Measurements from ENCODE around the gene MAP3K20. TPM values are rescaled to one million over a fixed set of nuclear protein-coding genes. Genes with fewer than 3 reads are reported as not detected.
"Not testable (repeated sequence)": the region's sequence is repeated elsewhere in the genome, so short reads cannot be mapped to it uniquely, and the experiment has no call there.

The MAP3K20 gene
- total RNA-seq, 2 experiments from 2014 or later, result 15.6 to 16.0 TPM

- POLR2A ChIA-PET, result no interaction called here
- CTCF ChIA-PET, result interaction anchor here (1.4 to 3.4 kb wide), 2 partner anchors 12 to 170 kb away, joined by 10 to 22 read pairs; no protein-coding TSS in a partner anchor
- ATAC-seq, result no peak
- H3K36me3 Mint-ChIP-seq (ENCODE audit: low read depth), result peaks cover 6% of the 10 kb centered on the region
- no peak for DNase-seq
- no peaks in the 10 kb centered on the region for H3K4me1 Mint-ChIP-seq (ENCODE audit: low read depth)
- no peak overlapping the region for H3K4me3 Mint-ChIP-seq
- H3K27ac Mint-ChIP-seq, result no peak overlapping the region
- no peaks in the 10 kb centered on the region for H3K9me3 Mint-ChIP-seq (ENCODE audit: insufficient read depth)
- H3K27me3 Mint-ChIP-seq (ENCODE audit: low read depth), result no peaks in the 10 kb centered on the region
Measured at GRCh38 chr2:173198327-173198726, 122.7 kb downstream of the MAP3K20 start.

DNA sequence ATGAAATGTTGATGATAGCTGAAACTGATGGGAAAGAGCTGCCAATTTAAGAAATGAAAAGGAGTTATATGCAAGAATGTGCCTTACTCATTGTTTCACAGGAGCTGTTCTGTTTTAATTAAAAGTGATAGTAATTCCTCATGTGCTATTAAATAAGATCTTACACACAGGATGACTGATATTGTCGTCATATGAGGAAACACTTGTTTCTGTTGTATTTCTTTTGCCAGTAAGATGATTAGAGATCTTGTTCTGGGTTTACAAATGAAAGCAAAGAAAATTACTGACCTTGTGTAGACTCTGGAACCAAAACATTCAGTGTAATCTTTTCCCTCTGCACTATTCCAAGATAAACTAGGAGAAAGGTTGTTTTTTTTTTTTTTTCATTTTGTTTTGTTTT is 123.6 kb downstream of the MAP3K20 start:
- Mint-ChIP-seq H3K27ac (no peak overlapping the region), H3K27me3 (ENCODE audit: low read depth) (no peaks in the 10 kb centered on the region), H3K9me3 (ENCODE audit: insufficient read depth) (no peaks in the 10 kb centered on the region), H3K4me1 (ENCODE audit: low read depth) (no peaks in the 10 kb centered on the region), H3K36me3 (ENCODE audit: low read depth) (peaks cover 8% of the 10 kb centered on the region), H3K4me3 (no peak overlapping the region)
- ChIA-PET CTCF (interaction anchor here (0.8 to 3.4 kb wide), 2 partner anchors 11 to 171 kb away, joined by 4 to 22 read pairs; no protein-coding TSS in a partner anchor), POLR2A (no interaction called here)
- ATAC-seq (no peak), DNase-seq (no peak)

DNA sequence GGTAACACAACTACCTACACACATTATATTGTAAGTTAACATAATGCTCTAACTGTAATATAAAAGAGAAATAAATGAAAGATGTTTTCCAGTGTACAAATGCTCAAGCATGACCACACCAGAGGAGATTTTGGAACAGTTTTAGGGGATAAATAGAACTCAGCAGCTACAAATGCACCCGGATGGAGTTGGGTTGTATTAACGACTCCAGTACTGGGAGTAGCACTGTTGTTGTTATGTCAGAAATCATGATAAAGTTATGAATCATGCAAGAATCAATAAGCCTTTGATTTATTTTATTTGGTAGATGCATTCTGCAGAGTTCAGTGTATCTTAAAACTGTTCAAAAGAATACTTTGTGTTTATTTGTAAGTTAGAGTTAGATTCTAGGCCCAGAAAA is 126.9 kb downstream of the MAP3K20 start:
- no peaks in the 10 kb centered on the region for H3K9me3 Mint-ChIP-seq (ENCODE audit: insufficient read depth)
- ATAC-seq (no peak), DNase-seq (no peak)
- H3K36me3 Mint-ChIP-seq (ENCODE audit: low read depth), result peaks cover 7% of the 10 kb centered on the region
- ChIA-PET POLR2A (no interaction called here), CTCF (interaction anchor here (3.5 kb wide), 1 partner anchor 175 kb away, joined by 21 read pairs; no protein-coding TSS in a partner anchor)
- no peak overlapping the region for H3K4me3 Mint-ChIP-seq
- H3K27ac Mint-ChIP-seq, result no peak overlapping the region
- H3K27me3 Mint-ChIP-seq (ENCODE audit: low read depth), result no peaks in the 10 kb centered on the region
- H3K4me1 Mint-ChIP-seq (ENCODE audit: low read depth), result no peaks in the 10 kb centered on the region

DNA sequence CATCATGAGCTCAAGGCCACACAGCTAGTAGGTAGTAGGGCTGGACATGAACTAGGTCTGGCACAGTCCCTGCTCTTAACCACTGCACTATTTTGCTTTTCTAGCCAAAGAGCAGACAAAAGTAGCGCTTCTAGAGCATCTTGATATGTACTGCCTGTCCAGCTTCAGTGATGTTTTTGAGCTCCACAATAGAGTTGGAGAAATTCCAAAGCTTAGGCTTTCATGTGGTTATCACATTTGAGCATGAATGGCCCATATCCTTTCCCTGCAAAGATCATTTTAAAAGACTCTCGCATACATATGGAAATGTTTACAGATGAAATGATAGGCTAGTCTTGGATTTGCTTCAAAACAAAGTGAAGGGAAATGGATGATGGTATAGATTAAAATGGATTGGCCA is 128.7 kb downstream of the MAP3K20 start:
- ChIA-PET CTCF (interaction anchor here (1.3 to 3.5 kb wide), 2 partner anchors 13 to 176 kb away, joined by 3 to 21 read pairs; no protein-coding TSS in a partner anchor), POLR2A (no interaction called here)
- Mint-ChIP-seq H3K27me3 (ENCODE audit: low read depth) (no peaks in the 10 kb centered on the region), H3K27ac (no peak overlapping the region), H3K9me3 (ENCODE audit: insufficient read depth) (no peaks in the 10 kb centered on the region), H3K4me1 (ENCODE audit: low read depth) (no peaks in the 10 kb centered on the region), H3K36me3 (ENCODE audit: low read depth) (peaks cover 6% of the 10 kb centered on the region), H3K4me3 (no peak overlapping the region)
- DNase-seq, result no peak
- ATAC-seq, result no peak

DNA sequence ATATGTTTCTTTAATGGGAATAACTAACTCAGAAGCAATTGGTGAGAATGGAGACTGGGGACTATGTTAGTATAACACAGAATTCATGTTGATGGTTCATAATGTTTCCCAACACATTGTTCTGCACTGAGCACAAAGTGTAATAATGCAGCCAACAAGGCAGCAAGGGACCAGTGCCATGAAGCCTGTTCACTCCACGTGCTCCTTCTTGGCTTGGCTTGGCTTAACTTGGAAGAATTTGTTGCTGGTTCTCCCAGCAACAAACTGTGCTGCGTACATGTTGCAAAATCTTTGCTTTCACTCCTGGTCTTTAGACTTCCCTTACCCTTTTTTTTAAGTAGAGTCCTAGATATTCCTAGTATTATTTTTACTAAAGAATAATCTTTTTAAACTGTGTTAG is 129.7 kb downstream of the MAP3K20 start:
- Mint-ChIP-seq H3K4me1 (ENCODE audit: low read depth) (no peaks in the 10 kb centered on the region), H3K27ac (no peak overlapping the region), H3K36me3 (ENCODE audit: low read depth) (peaks cover 4% of the 10 kb centered on the region), H3K9me3 (ENCODE audit: insufficient read depth) (no peaks in the 10 kb centered on the region), H3K4me3 (no peak overlapping the region), H3K27me3 (ENCODE audit: low read depth) (no peaks in the 10 kb centered on the region)
- ATAC-seq (no peak), DNase-seq (no peak)
- POLR2A ChIA-PET, result no interaction called here
- CTCF ChIA-PET, result interaction anchor here (15.0 kb wide), 1 partner anchor 177 kb away, joined by 340 read pairs; no protein-coding TSS in a partner anchor

DNA sequence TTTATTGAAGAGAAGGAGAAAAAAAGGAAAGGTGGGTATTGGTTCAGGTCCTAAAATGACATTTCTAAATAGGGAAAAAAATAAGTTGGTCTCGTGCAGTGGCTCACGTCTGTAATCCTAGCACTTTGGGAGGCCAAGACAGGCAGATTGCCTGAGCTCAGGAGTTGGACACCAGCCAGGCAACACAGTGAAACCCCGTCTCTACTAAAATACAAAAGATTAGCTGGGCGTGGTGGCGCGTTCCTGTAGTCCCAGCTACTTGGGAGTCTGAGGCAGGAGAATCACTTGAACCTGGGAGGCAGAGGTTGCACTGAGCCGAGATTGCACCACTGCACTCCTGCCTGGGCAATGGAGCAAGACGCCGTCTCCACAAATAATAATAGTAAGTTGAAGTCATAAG is 131.5 kb downstream of the MAP3K20 start:
- ATAC-seq; H3K4me1 Mint-ChIP-seq (ENCODE audit: low read depth); H3K36me3 Mint-ChIP-seq (ENCODE audit: low read depth); H3K4me3 Mint-ChIP-seq; H3K27me3 Mint-ChIP-seq (ENCODE audit: low read depth); H3K27ac Mint-ChIP-seq; DNase-seq; H3K9me3 Mint-ChIP-seq (ENCODE audit: insufficient read depth); POLR2A ChIA-PET: not testable (repeated sequence)
- CTCF ChIA-PET, result interaction anchor here (0.9 to 15.0 kb wide), 2 partner anchors 117 to 179 kb away, joined by 3 to 340 read pairs; no protein-coding TSS in a partner anchor

GRCh38 chr2:173210270-173211196 is 134.9 kb downstream of the MAP3K20 start:
- Mint-ChIP-seq H3K9me3 (ENCODE audit: insufficient read depth) (no peaks in the 10 kb centered on the region), H3K4me1 (ENCODE audit: low read depth) (no peaks in the 10 kb centered on the region), H3K27me3 (ENCODE audit: low read depth) (no peaks in the 10 kb centered on the region), H3K4me3 (no peak overlapping the region), H3K27ac (no peak overlapping the region), H3K36me3 (ENCODE audit: low read depth) (no peaks in the 10 kb centered on the region)
- ATAC-seq (peak; percentile 77), DNase-seq (peak; percentile 68)
- ChIA-PET CTCF (interaction anchor here (0.6 to 15.0 kb wide), 39 partner anchors 8 to 1131 kb away, joined by 3 to 340 read pairs (median 4); no protein-coding TSS in a partner anchor), POLR2A (interaction anchor here (0.5 kb wide), 1 partner anchor 240 kb away, joined by 4 read pairs; no protein-coding TSS in a partner anchor)

GRCh38 chr2:173213181-173213580 is 137.5 kb downstream of the MAP3K20 start:
- CTCF ChIA-PET, result interaction anchor here (0.6 to 15.0 kb wide), 4 partner anchors 31 to 242 kb away, joined by 3 to 340 read pairs (median 6); no protein-coding TSS in a partner anchor
- DNase-seq (no peak), ATAC-seq (no peak)
- no peaks in the 10 kb centered on the region for H3K27me3 Mint-ChIP-seq (ENCODE audit: low read depth)
- H3K36me3 Mint-ChIP-seq (ENCODE audit: low read depth), result no peaks in the 10 kb centered on the region
- no peak overlapping the region for H3K4me3 Mint-ChIP-seq
- peaks cover under 1% of the 10 kb centered on the region for H3K4me1 Mint-ChIP-seq (ENCODE audit: low read depth)
- no peaks in the 10 kb centered on the region for H3K9me3 Mint-ChIP-seq (ENCODE audit: insufficient read depth)
- POLR2A ChIA-PET, result no interaction called here
- H3K27ac Mint-ChIP-seq, result no peak overlapping the region

- Mint-ChIP-seq H3K27ac (no peak overlapping the region), H3K4me3 (no peak overlapping the region), H3K36me3 (ENCODE audit: low read depth) (no peaks in the 10 kb centered on the region), H3K4me1 (ENCODE audit: low read depth) (peaks cover 10% of the 10 kb centered on the region), H3K9me3 (ENCODE audit: insufficient read depth) (no peaks in the 10 kb centered on the region), H3K27me3 (ENCODE audit: low read depth) (no peaks in the 10 kb centered on the region)
- no peak for ATAC-seq
- DNase-seq, result no peak
- ChIA-PET POLR2A (interaction anchor here (0.6 kb wide), 1 partner anchor 57 kb away, joined by 3 read pairs; no protein-coding TSS in a partner anchor), CTCF (interaction anchor here (0.7 to 15.0 kb wide), 3 partner anchors 17 to 186 kb away, joined by 3 to 340 read pairs (median 9); no protein-coding TSS in a partner anchor)
Measured at GRCh38 chr2:173214213-173214612, 138.6 kb downstream of the MAP3K20 start.

DNA sequence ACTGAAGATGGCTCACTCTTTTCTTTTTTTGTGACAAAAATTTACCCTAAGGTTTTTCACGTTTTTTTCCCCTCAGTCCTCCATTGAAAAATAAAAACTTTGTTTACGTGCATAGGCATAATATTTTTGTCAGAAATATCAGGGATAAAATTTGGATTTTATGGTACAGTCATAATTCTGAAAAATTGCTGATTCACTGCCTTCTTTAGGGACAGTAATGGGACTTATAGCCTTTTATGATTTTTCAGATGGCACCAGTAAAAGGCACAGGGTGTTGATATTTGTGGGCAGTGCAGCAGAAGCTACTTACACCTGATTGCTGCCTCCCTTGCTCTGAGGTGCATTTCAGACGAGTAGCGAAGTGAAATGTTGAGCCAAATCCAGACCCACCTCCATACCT is 139.7 kb downstream of the MAP3K20 start:
- no peak overlapping the region for H3K27ac Mint-ChIP-seq
- no peak for ATAC-seq
- CTCF ChIA-PET, result interaction anchor here (1.9 to 15.0 kb wide), 3 partner anchors 16 to 187 kb away, joined by 6 to 340 read pairs (median 9); no protein-coding TSS in a partner anchor

GRCh38 chr2:173216051-173216450 is 140.4 kb downstream of the MAP3K20 start:
- Mint-ChIP-seq H3K27me3 (ENCODE audit: low read depth) (no peaks in the 10 kb centered on the region), H3K4me1 (ENCODE audit: low read depth) (peaks cover 10% of the 10 kb centered on the region), H3K36me3 (ENCODE audit: low read depth) (peaks cover 1% of the 10 kb centered on the region), H3K4me3 (no peak overlapping the region), H3K9me3 (ENCODE audit: insufficient read depth) (no peaks in the 10 kb centered on the region), H3K27ac (no peak overlapping the region)
- no peak for DNase-seq
- ATAC-seq, result no peak
- POLR2A ChIA-PET, result interaction anchor here (0.6 kb wide), 1 partner anchor 58 kb away, joined by 3 read pairs; no protein-coding TSS in a partner anchor
- CTCF ChIA-PET, result interaction anchor here (0.9 to 15.0 kb wide), 5 partner anchors 15 to 410 kb away, joined by 3 to 340 read pairs (median 6); no protein-coding TSS in a partner anchor

More for the DNA sequence above, 139.7 kb downstream of the MAP3K20 start:
- H3K4me3 Mint-ChIP-seq, result no peak overlapping the region
- H3K9me3 Mint-ChIP-seq (ENCODE audit: insufficient read depth), result no peaks in the 10 kb centered on the region
- POLR2A ChIA-PET, result no interaction called here
- no peaks in the 10 kb centered on the region for H3K27me3 Mint-ChIP-seq (ENCODE audit: low read depth)
- peaks cover 10% of the 10 kb centered on the region for H3K4me1 Mint-ChIP-seq (ENCODE audit: low read depth)
- no peaks in the 10 kb centered on the region for H3K36me3 Mint-ChIP-seq (ENCODE audit: low read depth)
- DNase-seq, result no peak

- H3K27me3 Mint-ChIP-seq (ENCODE audit: low read depth), result no peaks in the 10 kb centered on the region
- peaks cover 2% of the 10 kb centered on the region for H3K36me3 Mint-ChIP-seq (ENCODE audit: low read depth)
- H3K4me3 Mint-ChIP-seq, result no peak overlapping the region
- ChIA-PET POLR2A (no interaction called here), CTCF (interaction anchor here (0.6 to 15.0 kb wide), 9 partner anchors 13 to 410 kb away, joined by 3 to 340 read pairs (median 4); no protein-coding TSS in a partner anchor)
- no peak overlapping the region for H3K27ac Mint-ChIP-seq
- DNase-seq (no peak), ATAC-seq (no peak)
- no peaks in the 10 kb centered on the region for H3K9me3 Mint-ChIP-seq (ENCODE audit: insufficient read depth)
- peaks cover 10% of the 10 kb centered on the region for H3K4me1 Mint-ChIP-seq (ENCODE audit: low read depth)
Measured at GRCh38 chr2:173216668-173217067, 141.0 kb downstream of the MAP3K20 start.

Data from activated CD8-positive, alpha-beta T cell treated with anti-CD3 and anti-CD28 coated beads, Interleukin-2, amount 10 ng/mL, durations not matched to agents 7 days and 5 days (primary cell).